ENCODE data around the gene NLRX1. TPM values are rescaled to one million over a fixed set of nuclear protein-coding genes. Genes with fewer than 3 reads are reported as not detected.

NLRX1 gene
- total RNA-seq, 1 experiment from 2014 or later, result 21.4 TPM

DNA sequence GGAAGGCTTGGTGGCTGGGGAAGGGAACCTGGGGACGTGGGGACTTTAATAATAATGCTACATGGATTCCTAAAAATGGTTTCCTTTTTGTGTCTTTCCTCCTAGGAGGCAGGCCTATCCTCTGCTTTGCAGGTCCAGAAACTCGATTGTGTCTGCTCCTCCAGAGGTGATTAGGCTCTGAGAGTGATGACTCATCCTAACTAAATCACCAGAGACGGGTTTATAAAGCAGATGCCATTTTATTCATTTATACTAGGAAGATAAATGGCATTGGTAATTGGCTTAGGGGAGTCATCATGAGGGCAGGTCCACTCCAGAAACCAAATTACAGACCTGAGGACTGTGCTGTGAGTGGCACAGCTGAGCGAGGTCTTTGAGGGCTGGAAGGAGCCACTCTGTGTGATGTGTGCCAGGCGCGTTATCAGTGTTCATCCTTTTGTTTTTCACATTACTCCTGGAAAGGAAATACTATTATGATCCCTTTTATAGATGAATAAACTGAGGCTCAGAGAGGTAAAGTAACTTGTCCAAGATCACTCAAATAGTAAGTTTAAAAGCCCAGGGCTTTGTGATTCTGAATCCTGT is 7.1 kb downstream of the NLRX1 start:
- peaks cover 0 to 5% of the 10 kb centered on the region in 2 experiments; a peak in 1 of 4 replicates for H3K36me3 ChIP-seq (ENCODE audit: control insufficient read depth in 1 of 2, insufficient read depth in 2 of 2, low read length in 2 of 2)
- H3K79me2 ChIP-seq (ENCODE audit: insufficient read depth, low read length), result no peaks in the 10 kb centered on the region
- ChIA-PET RAD21 (ENCODE audit: low non-redundant PET in 1 of 2, low total read pairs in 2 of 2, uncharacterized antibody in 2 of 2, unreplicated experiment in 2 of 2) (no interaction called here), POLR2A (no interaction called here), CTCF (no interaction called here)
- TF ChIP-seq CEBPB (IDR thresholded peaks at IDR 0.05; ENCODE audit: low read depth), result no peak
- no peak for TF ChIP-seq SP1 (IDR thresholded peaks at IDR 0.05; ENCODE audit: low read depth)
- H3K9me2 ChIP-seq (ENCODE audit: insufficient read depth), result no peaks in the 10 kb centered on the region
- no peaks in the 10 kb centered on the region for H4K20me1 ChIP-seq (ENCODE audit: insufficient read depth)
- H3K9me3 ChIP-seq (ENCODE audit: control insufficient read depth in 1 of 2, insufficient read depth in 1 of 2, low read depth in 1 of 2, low read length in 2 of 2), result no peaks in the 10 kb centered on the region
- no peaks in the 10 kb centered on the region for H3K27me3 ChIP-seq (ENCODE audit: insufficient read depth, low read length)
- intact Hi-C loops (cut with micrococcal nuclease), result no loop called here
- peaks cover 11 to 14% of the 10 kb centered on the region in 2 experiments for H3K4me1 ChIP-seq (ENCODE audit: control insufficient read depth in 1 of 2, insufficient read depth in 2 of 2, low read length in 2 of 2)
- DNase-seq (ENCODE audit: low read depth, low spot score) (no peak), ATAC-seq (peak; percentile 67)
- H3K4me3 ChIP-seq (replicated peaks in 1 of 2; ENCODE audit: low read depth in 1 of 2, low read length in 2 of 2), result peak overlapping the region in 1 of 2 experiments; percentile 25; a peak in 1 of 4 replicates
- peak overlapping the region; percentile 51 for H3K27ac ChIP-seq (ENCODE audit: low read depth, low read length)
- no peak overlapping the region for H3K9ac ChIP-seq (ENCODE audit: low read length)
- BruUV-seq (replicated peaks), result no TSS peak
- no peak overlapping the region for H2AFZ ChIP-seq (ENCODE audit: low read depth, low read length, poor library complexity, severe bottlenecking)
- H3K4me2 ChIP-seq (ENCODE audit: low read length), result peak overlapping the region; percentile 55

- Histone ChIP-seq H3K4me3 (replicated peaks in 1 of 2; ENCODE audit: low read depth in 1 of 2, low read length in 2 of 2) (no peak overlapping the region), H3K36me3 (ENCODE audit: control insufficient read depth in 1 of 2, insufficient read depth in 2 of 2, low read length in 2 of 2) (peaks cover 0 to 5% of the 10 kb centered on the region in 2 experiments; a peak in 1 of 4 replicates), H3K4me1 (ENCODE audit: control insufficient read depth in 1 of 2, insufficient read depth in 2 of 2, low read length in 2 of 2) (peaks cover 11 to 14% of the 10 kb centered on the region in 2 experiments), H3K4me2 (ENCODE audit: low read length) (no peak overlapping the region), H3K27me3 (ENCODE audit: insufficient read depth, low read length) (no peaks in the 10 kb centered on the region), H3K9ac (ENCODE audit: low read length) (no peak overlapping the region), H3K9me3 (ENCODE audit: control insufficient read depth in 1 of 2, insufficient read depth in 1 of 2, low read depth in 1 of 2, low read length in 2 of 2) (no peaks in the 10 kb centered on the region), H2AFZ (ENCODE audit: low read depth, low read length, poor library complexity, severe bottlenecking) (no peak overlapping the region), H3K27ac (ENCODE audit: low read depth, low read length) (no peak overlapping the region), H4K20me1 (ENCODE audit: insufficient read depth) (no peaks in the 10 kb centered on the region), H3K79me2 (ENCODE audit: insufficient read depth, low read length) (no peaks in the 10 kb centered on the region), H3K9me2 (ENCODE audit: insufficient read depth) (no peaks in the 10 kb centered on the region)
- ChIA-PET RAD21 (ENCODE audit: low non-redundant PET in 1 of 2, low total read pairs in 2 of 2, uncharacterized antibody in 2 of 2, unreplicated experiment in 2 of 2) (no interaction called here), POLR2A (no interaction called here), CTCF (no interaction called here)
- DNase-seq (ENCODE audit: low read depth, low spot score), result no peak
- BruUV-seq (replicated peaks), result no TSS peak
- ATAC-seq, result no peak
- TF ChIP-seq EZH2 (IDR thresholded peaks at IDR 0.05), result no peak
- TF ChIP-seq CEBPB (IDR thresholded peaks at IDR 0.05; ENCODE audit: low read depth), result no peak
- TF ChIP-seq, protein P1, sequence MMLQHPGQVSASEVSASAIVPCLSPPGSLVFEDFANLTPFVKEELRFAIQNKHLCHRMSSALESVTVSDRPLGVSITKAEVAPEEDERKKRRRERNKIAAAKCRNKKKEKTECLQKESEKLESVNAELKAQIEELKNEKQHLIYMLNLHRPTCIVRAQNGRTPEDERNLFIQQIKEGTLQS (IDR thresholded peaks at IDR 0.05), result no peak
- no peak for TF ChIP-seq JUND (IDR thresholded peaks at IDR 0.05)
- no peak for TF ChIP-seq SRF (IDR thresholded peaks at IDR 0.05; ENCODE audit: low read depth)
- no peak for TF ChIP-seq FOSL1 (IDR thresholded peaks at IDR 0.05; ENCODE audit: low read depth)
- no peak for TF ChIP-seq RAD21 (IDR thresholded peaks at IDR 0.05; ENCODE audit: low read depth)
- no peak for TF ChIP-seq POLR2AphosphoS5 (IDR thresholded peaks at IDR 0.05; ENCODE audit: low read depth, low read length)
- no peak for TF ChIP-seq EGR1 (IDR thresholded peaks at IDR 0.05; ENCODE audit: low read depth)
- TF ChIP-seq POLR2A (IDR thresholded peaks at IDR 0.05; ENCODE audit: borderline replicate concordance, extremely low read depth, insufficient read depth, insufficient read length), result no peak
- intact Hi-C loops (cut with micrococcal nuclease), result no loop called here
Observed at GRCh38 chr11:119178166-119178680, 9.7 kb downstream of the NLRX1 start.

All from HCT116 (cell line).